ENCODE measurements around the gene ANKRD10. TPM values are rescaled to one million over a fixed set of nuclear protein-coding genes. Genes with fewer than 3 reads are reported as not detected.

ANKRD10 gene
- total RNA-seq, 2 donors from 2014 or later = 114 to 138 TPM

- DNase-seq (ENCODE audit: low spot score) = no peak
- intact Hi-C loops (cut with DNase I) = loop anchor here in 1 of 2 donors (5.0 kb wide), 1 partner anchor 33 kb away; no protein-coding TSS in a partner anchor
Measured at GRCh38 chr13:110873639-110874507, 41.0 kb downstream of the ANKRD10 start.

- intact Hi-C loops (cut with DNase I) = loop anchor here in 1 of 2 donors (5.0 kb wide), 1 partner anchor 34 kb away; no protein-coding TSS in a partner anchor
- no peak for DNase-seq (ENCODE audit: low spot score)
Measured at GRCh38 chr13:110872768-110873638, 41.9 kb downstream of the ANKRD10 start.

GRCh38 chr13:110872034-110872767, 42.7 kb downstream of the ANKRD10 start:
- intact Hi-C loops (cut with DNase I) = loop anchor here in 1 of 2 donors (5.0 kb wide), 1 partner anchor 35 kb away; no protein-coding TSS in a partner anchor
- DNase-seq (ENCODE audit: low spot score) = no peak

GRCh38 chr13:110869805-110870706, 44.8 kb downstream of the ANKRD10 start:
- DNase-seq (ENCODE audit: low spot score) = peak; percentile 97
- intact Hi-C loops (cut with DNase I) = loop anchor here in 1 of 2 donors (5.0 kb wide), 1 partner anchor 37 kb away; no protein-coding TSS in a partner anchor

GRCh38 chr13:110869231-110869804, 45.6 kb downstream of the ANKRD10 start:
- intact Hi-C loops (cut with DNase I) = no loop called here

GRCh38 chr13:110868720-110869119, 46.1 kb downstream of the ANKRD10 start:
- DNase-seq (ENCODE audit: low spot score) = no peak
- intact Hi-C loops (cut with DNase I) = no loop called here

More at GRCh38 chr13:110869231-110869804, 45.6 kb downstream of the ANKRD10 start:
- DNase-seq (ENCODE audit: low spot score) = no peak

- no peak for DNase-seq (ENCODE audit: low spot score)
- intact Hi-C loops (cut with DNase I) = no loop called here
Measured at GRCh38 chr13:110867380-110867779, 47.5 kb downstream of the ANKRD10 start.

- intact Hi-C loops (cut with DNase I) = no loop called here
- DNase-seq (ENCODE audit: low spot score) = no peak
Measured at GRCh38 chr13:110866491-110867170, 48.2 kb downstream of the ANKRD10 start.

- intact Hi-C loops (cut with DNase I) = no loop called here
- no peak for DNase-seq (ENCODE audit: low spot score)
Measured at GRCh38 chr13:110863685-110864084, 51.2 kb downstream of the ANKRD10 start.

GRCh38 chr13:110860983-110861382, 53.9 kb downstream of the ANKRD10 start:
- intact Hi-C loops (cut with DNase I) = no loop called here
- DNase-seq (ENCODE audit: low spot score) = no peak

GRCh38 chr13:110856942-110857835, 57.7 kb downstream of the ANKRD10 start:
- DNase-seq (ENCODE audit: low spot score) = no peak
- intact Hi-C loops (cut with DNase I) = no loop called here

- DNase-seq (ENCODE audit: low spot score) = no peak
- intact Hi-C loops (cut with DNase I) = no loop called here
Measured at GRCh38 chr13:110855363-110855762, 59.5 kb downstream of the ANKRD10 start.

GRCh38 chr13:110854866-110855265, 60.0 kb downstream of the ANKRD10 start:
- intact Hi-C loops (cut with DNase I) = no loop called here

GRCh38 chr13:110853235-110853721, 61.6 kb downstream of the ANKRD10 start:
- no peak for DNase-seq (ENCODE audit: low spot score)
- intact Hi-C loops (cut with DNase I) = no loop called here

More at GRCh38 chr13:110854866-110855265, 60.0 kb downstream of the ANKRD10 start:
- no peak for DNase-seq (ENCODE audit: low spot score)

- intact Hi-C loops (cut with DNase I) = no loop called here
- DNase-seq (ENCODE audit: low spot score) = no peak
Measured at GRCh38 chr13:110850840-110851239, 64.0 kb downstream of the ANKRD10 start.

GRCh38 chr13:110850006-110850405, 64.9 kb downstream of the ANKRD10 start:
- no peak for DNase-seq (ENCODE audit: low spot score)
- intact Hi-C loops (cut with DNase I) = no loop called here

All from posterior vena cava (tissue), 2 donors.